Left renal pelvis (tissue), 4 donors: Measurements from ENCODE around the gene AKT3. TPM values are rescaled to one million over a fixed set of nuclear protein-coding genes. Genes with fewer than 3 reads are reported as not detected.

Experiments used
- DNase-seq, 4 donors: peaks; one replicate each; pipeline ENCODE4 v3.0.0-alpha.2; 2013; ENCODE audit warnings: low read depth in 4 of 4, low spot score in 3 of 4
- polyA plus RNA-seq, 4 donors: library from polyadenylated mRNA; unstranded; fragments of 120-200 nt; gene quantifications; one replicate each; pipeline ENCODE4 v1.2.1, GENCODE V29; 2013; ENCODE audit not compliant: insufficient read length in 4 of 4

The AKT3 gene
- polyA plus RNA-seq, 4 donors = 21.8 to 43.4 (median 28.6) TPM

DNA sequence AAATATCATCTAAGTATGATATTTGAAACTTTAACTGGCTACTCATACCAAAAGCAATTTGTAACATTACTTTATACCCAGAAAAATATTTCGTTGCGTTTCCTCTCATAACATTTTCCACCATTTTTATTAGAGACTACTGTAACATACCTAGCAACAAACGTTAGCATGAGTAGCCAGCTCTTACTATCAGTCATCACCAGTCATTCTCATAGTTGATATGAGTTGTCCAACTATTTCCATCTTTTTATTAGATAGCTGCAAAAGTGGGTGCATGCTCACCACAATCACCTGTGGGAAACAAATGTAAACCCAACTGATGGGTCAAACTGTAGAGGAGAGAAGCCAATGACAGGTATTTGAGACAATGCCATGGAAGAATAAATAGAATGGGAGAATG, 114.6 kb downstream of the AKT3 start:
- DNase-seq = no peak

DNA sequence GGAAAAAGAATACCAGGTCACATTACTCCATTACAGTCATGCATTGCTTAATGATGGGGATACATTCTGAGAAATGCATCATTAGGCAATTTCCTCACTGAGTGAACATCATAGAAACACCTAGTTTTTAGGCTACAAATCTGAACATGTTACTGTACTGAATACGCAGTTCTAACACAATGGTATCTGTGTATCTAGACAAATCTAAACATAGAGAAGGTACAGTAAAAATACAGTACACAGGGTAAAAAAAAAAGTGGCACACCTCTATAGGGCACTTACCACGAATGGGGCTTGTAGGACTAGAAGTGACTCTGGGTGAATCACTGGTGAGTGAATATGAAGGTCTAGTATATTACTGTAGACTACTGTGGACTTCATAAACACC, 115.7 kb downstream of the AKT3 start:
- DNase-seq = no peak

DNA sequence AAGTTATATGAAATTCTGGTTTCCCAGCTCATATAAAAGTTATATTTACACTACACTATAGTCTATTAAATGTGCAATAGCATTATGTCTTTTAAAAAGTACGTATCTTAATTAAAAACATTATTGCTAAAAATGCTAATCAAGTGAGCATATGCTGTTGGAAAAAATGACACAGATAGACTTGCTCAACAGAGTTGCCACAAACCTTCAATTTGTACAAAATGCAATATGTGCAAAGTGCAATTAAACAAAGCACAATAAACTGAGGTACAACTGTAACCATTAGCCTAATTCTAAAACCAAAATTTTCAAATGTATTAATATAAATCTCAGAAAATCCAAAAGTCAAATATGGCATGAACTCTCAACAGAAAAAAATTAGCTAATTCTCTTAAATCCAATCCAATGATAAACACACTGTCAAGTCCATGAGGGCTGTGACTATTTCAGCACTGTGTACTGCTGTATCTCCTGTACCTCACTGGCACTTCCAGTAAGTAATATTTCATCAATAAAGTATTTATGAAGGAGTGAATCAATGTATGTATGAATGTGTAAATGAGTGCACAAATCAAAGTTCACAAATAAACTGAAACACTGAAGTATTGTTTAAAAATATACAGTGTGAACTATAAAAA, 116.3 kb downstream of the AKT3 start:
- DNase-seq = no peak

DNA sequence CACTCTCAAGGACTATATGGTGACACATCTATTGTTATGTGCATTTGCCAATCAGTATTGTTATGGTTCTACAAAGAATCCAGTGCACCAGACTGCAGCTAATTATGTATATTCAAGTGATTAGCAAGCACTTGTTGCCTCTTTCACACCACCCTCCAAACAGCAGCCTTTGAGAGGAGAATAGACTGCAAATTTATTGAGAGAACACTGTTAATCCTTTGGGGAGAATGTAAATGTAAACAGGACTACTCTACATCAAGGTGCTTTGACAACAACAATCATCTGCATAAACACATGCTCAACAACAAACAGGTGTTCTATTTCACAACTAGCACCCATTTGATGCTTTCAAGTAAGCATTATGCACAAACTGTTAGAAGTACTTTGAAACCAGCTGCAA, 117.4 kb downstream of the AKT3 start:
- no peak for DNase-seq

DNA sequence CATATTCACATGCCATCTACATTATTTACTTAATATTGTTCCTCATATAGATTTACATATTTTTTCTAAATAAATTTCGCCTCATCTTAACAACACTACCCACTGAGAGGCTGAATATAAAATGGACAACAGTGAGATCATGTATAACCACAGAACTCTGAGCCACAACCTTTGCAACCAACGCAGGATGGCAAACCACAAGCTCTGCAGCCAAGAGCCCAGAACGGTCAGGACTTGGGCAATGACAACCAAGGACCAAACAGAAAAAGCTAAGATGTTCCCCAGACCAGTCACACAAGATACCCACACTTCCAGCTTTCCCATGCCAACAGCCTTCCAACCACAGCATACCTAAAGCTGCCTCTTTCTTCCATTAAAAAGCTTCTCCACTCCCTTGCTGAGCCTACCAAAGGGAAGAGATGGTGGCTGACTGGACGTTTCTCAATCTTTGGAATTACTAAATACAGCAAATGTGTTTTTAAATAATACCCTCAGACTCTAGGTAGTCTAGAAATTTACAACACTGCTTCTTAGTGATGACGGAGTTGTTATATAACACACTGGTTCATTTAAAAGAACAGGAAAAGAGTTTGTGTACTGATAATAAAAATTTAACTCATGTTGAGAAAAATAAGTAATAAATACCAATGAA, 117.9 kb downstream of the AKT3 start:
- DNase-seq = no peak

DNA sequence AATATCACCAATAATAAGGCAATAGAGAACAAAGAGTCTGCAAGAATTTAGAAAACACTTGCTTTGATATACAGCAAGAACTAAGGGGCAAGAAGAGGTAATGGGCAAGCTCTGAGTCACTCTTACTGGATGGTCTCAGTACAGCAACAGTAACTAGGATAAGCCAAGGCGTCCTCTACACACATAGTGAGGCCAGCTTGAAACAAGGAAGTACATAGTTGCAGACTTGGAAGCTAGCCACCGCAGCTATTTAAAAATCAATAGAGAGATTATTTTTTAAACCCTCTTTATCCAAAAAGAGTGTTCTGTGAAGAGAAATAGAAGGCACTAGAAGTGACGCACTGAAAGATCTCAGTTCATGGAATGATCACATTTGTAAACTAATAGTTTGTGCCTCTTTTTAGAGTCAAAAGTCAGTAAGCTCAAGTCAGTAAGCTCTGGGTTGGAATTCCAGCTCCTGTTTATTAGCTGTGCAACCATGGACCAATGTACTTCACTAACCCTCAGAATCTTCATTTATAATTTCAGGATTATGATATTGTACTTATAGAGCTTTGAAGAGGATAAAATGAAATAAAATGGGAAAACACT, 118.6 kb downstream of the AKT3 start:
- DNase-seq = no peak

DNA sequence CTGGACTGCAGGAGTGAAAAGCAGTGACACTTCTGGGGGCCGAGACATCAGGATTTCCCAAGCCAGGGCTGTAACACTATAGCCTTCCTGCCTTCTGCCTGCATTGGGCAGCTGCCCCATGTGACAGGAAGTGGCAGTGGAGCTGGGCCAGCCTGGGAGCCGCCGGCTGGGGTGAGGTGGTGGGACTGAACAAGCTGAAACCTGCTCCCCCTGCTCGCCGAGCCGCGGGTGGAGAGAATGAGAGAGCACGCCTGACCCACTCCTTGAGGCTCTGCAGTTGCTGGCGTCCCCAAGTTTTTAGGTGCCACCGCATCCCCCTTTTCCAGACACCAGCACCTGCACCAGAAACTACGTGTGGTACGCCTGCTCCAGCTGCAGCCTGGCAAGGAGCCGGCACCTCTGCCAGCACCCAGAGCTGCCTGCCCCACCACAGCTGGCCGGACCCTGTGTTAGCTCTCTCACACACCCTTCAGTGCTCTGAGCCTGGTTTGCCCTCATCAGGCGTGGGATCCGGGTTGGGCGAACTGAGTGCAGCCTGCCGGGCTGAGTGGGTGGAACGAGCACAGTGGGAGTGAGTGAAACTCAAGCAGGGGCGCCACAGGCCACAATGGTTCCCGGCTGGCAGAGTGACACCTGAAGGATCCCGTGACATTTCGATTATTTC, 119.4 kb downstream of the AKT3 start:
- DNase-seq = no peak

DNA sequence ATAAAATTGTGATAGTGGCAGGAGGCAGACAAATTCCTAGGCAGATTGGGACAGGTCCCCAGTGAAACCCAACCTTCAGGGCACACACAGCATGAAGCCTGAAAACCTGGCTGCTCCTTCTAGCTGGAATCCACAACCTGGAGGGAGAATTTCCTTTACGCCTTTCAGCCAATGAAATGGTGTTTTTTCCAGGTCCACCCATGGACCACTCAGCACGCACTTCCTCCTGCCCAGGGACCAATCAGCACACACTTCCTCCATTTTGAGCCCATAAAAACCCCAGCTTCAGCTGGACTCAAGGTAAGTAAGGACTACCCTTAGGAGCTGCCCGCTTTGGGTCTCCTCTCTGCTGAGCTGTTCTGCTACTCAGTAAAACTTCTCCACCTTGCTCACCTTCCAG, 120.1 kb downstream of the AKT3 start:
- no peak for DNase-seq

DNA sequence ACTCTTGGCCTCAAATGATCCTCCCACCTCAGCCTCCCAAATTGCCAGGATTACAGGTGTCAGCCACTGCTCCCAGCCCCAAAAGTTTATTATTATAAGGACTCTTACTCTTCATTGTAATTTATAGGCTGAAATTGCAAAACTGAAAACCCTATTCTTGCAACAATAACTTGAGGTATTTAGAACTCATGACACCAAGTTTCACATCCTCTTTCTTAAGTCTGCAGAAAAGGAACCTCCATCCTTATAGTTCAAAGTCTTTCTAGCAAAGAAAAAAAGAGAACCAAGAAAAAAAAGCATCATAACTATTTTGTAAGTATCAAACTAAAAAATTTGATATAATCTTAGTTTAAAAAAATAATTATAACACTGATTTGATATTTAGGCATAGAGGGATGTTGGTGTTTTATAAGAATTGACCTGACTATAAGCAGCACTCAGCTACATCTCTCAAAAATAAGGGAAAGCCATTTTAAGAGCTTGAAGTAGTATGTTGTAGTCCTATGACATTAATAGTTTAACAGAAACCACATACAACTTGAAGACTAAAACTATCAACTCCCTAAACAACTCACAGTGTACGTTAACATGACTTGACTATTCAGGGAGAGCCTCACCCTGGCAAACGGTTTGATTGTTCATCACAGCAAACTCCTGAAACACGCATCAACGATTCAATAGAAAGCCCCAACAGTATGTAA, 122.4 kb downstream of the AKT3 start:
- DNase-seq = no peak

DNA sequence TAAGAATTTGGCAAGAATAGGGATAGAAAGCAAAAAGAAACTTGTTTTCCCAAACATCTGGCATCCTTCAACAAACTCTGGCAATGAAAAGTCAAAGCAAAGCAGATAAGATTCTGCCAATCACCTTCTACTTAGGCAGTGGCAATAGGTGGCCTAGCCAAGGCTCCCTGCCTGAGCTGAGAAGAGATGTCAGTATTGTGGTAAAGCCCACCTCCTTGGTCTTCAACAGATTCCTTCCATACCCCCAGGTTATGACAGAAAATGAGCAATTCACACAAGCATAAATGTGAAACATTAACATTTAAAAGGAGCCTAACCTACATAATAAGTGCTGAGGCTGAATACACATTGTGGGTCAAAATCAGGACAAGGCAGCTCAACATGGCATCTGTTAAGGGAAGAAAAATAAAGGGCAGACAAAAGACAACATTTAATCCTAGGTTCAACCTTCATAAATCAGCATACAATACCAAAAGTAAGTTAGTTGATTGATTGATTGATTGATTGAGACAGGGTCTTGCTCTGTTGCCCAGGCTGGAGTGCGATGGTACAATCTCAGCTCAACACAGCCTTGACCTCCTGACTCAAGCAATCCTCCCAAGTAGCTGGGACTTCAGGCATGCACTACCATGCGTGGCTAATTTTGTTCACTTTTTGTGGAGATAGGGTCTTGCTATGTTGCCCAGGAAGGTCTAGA, 123.1 kb downstream of the AKT3 start:
- DNase-seq = no peak

DNA sequence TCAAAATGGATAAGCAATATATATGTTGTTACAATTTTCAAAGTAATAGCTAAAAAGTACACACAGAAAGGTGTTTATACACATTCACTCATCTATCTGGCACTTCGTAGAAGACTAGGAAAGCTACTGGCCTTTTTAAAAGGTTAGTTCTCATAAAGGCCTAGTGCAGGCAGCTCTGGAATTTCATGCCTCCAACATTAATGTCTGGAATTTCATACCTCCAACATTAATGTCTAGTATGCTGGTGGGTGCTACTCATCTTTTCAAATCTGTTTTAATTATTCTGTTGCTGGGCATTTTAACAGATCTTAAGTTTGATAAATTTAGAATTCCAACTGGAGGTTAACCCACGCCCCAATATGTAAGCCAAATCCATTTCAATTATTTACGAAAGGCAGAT, 124.2 kb downstream of the AKT3 start:
- DNase-seq = no peak

DNA sequence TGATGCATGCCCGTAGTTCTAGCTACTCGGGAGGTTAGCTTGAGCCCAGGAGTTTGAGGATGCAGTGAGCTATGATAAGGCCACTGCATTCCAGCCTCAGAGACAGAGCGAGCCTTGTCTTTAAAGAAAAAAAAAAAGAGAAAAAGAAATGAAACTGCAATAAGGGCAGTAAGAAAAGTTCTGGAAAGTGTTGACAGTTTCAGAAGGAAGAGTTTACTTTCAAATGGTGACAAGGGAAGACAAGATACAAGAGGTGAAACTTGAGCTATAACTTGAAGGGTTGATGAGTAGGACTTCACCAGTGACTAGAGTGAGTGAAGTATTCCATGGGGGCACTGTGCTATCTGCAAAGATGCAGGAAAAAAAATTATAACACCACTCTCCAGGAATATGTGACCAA, 125.0 kb downstream of the AKT3 start:
- DNase-seq = no peak

DNA sequence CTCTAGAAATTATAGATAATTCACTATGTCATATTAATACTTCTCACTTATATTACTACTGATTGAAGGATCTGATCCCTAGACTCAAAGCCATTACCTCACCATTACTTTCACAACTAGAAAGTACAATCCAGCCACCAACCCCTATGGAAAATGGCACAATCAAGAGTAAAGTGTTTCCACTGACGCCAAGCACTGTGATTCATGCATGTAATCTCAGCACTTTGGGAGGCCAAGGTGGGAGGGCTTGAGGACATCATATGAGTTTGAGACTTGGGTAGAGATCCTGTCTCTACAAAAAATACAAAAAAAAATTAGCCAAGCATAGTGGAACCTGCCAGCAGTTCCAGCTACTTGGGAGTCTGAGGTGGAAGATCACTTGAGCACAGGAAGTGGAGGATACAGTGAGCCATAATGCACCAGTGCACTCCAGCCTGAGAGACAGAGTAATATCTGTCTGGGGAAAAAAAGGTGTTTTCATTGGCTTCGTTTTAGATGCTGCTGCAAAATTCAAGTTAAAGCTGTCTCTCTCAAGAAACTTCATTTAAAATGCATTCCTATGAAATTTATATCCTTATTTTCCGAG, 126.5 kb downstream of the AKT3 start:
- DNase-seq = no peak

DNA sequence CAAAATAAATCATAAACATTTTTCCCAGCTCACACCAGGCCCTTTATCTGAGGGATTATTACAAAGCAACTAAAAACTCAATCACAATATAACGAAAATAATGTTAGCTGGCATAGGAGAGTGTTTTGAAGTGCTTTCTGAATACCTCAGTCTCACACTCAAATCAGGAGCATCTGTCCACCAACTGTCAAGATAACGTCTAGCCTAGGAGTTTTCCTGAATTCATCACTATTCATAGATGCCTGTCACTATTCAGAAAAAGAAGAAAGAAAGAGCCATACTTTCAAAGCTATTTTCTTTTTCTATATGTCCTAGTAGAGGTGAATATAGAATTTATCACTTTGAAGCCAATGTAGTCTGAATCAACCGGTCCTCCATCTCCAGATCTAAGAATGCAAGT, 127.0 kb downstream of the AKT3 start:
- no peak for DNase-seq

DNA sequence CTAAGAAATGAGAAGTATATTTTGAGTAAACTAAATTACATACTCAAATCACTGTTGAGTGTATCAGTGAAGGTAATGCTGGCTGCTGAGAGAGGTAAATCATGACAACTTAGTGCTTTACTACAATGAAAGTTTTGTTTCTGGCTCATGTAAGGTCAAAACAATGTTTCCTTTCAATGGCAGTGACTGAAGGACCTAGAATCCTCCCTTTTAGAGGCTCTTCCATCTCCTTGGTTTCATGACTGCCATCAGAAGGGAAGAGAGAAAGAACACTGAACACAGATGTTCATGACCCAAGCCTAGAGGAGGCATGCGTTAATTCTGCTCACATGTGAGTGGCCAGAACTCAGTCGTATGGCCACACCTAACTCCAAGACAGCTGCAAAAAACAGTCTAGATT, 130.6 kb downstream of the AKT3 start:
- no peak for DNase-seq

DNA sequence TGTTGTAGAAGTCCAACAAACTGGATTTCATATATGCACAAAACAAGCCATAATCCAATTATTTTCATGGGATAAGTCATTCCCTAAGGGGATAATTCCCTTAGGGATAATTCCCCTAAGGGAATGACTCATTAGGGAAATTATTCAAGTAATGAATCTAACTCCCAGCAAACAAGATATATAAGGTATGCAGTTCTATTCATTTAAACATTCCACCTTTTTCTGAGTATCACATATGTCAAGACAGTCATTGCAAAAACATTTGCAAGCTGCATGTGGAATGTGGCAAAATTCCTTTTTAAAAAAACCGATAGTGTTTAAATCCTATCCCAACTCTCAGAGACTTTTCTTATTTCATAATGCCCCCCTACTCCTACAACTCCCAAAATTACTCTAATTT, 131.2 kb downstream of the AKT3 start:
- no peak for DNase-seq

DNA sequence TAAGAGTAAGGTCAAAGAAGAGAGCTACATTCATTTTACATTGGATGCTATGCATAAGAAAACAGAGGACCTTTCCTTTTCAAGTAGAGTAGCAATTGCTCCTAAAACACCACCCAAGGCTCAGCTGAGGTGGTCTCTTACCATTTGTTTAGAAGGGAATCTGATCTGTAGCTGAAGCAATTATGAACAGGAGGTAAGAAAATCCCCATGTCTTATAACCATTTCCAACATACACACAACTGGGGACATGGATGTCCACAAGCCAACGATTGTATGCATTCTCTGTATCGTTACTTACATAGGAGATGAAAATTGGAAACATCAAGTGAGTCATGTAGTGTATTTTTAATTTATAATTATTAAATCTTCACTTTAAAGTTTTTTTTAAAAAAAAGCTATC, 132.0 kb downstream of the AKT3 start:
- DNase-seq = no peak

DNA sequence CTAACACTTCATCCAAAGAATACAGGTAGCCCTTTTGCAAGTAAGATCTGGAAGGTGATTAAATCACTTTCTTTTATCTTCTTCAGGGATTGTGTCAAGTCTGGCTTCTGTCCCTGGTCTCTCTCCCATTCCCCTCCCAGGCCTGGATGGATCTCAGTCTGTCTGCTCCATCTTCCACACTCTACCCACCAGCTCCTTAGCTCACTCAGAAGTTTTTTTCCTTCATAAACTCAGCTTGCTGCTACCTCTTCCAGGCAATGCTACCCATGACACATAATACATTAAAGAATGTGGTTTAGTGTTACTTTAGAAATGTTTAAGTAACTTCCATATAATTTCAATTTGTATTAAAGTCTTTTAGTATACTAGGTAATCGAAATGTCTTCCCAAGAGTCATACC, 133.1 kb downstream of the AKT3 start:
- DNase-seq = no peak

DNA sequence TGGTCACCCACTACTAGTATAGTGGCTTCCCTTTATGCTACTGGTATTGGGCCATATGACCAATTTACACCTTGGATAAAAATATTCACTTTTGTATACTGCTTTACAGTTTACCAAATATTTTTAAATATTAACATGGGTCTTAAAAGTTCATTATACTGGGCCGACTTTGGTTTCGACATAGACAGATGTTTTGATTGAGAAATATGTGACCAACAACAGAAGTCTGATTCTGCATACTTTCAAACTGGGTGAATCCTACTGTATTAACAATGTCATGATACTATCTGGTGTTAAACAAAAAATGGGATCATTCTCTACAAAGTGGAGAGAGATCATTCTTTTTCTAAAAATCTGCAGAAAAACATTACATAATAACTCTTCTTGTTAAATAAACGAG, 134.8 kb downstream of the AKT3 start:
- DNase-seq = no peak

DNA sequence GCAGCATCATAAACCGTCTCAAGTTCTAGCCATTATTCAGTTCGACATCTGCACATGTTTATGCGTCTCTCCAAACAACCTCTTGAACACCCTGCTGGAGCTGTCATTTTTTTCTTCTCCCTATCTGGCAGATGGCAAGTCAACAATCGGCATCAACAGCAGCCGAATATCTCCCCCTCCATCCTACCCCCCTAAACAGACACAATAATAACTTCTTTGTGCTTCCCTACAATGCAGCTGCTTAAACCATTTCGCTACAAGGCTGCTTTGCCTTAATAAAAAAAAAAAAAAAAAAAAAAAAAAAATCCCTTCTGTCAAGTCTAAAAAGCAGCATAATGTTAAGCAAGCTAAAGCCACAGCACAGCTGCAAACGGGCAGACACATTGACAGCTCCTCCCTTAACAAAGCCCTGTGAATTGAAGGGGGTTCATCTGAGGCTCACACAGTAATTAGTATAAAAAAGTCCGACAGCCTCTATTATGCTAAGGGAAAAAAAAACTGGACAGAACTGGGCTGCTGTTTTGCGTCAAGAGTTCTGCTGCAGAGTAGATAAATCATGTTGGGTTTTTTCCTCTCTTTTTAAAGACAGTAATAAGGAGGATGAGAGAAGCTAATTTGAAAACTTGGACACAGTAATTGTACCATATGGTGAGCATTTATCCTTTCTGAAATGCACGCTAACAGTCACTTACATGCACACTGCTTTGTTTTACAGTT, 136.4 kb downstream of the AKT3 start:
- DNase-seq = peak; percentile 26 to 51 (median 42)
